ENCODE measurements around the gene TTLL3. TPM values are rescaled to one million over a fixed set of nuclear protein-coding genes. Genes with fewer than 3 reads are reported as not detected.
A peak's percentile ranks its signal among the peaks of the same experiment; 100 is the strongest.

Gene TTLL3
- total RNA-seq, 1 donor from 2014 or later: 42.2 TPM

DNA sequence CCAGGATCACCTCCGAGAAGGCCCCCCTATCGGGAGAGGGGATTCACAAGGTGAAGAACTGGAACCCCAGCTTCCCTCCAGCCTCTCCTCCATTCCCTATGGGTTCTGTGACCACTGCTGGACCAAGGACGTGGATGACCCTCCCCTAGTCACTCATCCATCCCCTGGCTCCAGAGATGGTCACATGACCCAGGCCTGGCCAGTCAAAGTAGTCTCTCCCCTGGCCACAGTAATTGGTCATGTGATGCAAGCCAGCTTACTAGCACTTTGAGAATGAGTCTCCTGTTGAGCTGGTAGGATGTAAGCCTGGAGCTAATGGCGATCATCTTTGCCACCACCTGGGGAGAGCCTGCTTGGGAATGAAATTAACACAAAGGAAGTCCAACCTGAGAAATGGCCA, 44.2 kb upstream of the TTLL3 start:
- Mint-ChIP-seq H3K4me1 (ENCODE audit: unreplicated experiment) (peaks cover 8% of the 10 kb centered on the region), H3K27ac (no peak overlapping the region), H3K9me3 (no peaks in the 10 kb centered on the region), H3K27me3 (peaks cover 3% of the 10 kb centered on the region), H3K36me3 (peaks cover 7% of the 10 kb centered on the region), H3K4me3 (no peak overlapping the region)
- no peak for DNase-seq (ENCODE audit: extremely low spot score, unreplicated experiment)
- TF ChIP-seq, protein P1, sequence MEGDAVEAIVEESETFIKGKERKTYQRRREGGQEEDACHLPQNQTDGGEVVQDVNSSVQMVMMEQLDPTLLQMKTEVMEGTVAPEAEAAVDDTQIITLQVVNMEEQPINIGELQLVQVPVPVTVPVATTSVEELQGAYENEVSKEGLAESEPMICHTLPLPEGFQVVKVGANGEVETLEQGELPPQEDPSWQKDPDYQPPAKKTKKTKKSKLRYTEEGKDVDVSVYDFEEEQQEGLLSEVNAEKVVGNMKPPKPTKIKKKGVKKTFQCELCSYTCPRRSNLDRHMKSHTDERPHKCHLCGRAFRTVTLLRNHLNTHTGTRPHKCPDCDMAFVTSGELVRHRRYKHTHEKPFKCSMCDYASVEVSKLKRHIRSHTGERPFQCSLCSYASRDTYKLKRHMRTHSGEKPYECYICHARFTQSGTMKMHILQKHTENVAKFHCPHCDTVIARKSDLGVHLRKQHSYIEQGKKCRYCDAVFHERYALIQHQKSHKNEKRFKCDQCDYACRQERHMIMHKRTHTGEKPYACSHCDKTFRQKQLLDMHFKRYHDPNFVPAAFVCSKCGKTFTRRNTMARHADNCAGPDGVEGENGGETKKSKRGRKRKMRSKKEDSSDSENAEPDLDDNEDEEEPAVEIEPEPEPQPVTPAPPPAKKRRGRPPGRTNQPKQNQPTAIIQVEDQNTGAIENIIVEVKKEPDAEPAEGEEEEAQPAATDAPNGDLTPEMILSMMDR (conservative IDR thresholded peaks at IDR 0.05): no peak

DNA sequence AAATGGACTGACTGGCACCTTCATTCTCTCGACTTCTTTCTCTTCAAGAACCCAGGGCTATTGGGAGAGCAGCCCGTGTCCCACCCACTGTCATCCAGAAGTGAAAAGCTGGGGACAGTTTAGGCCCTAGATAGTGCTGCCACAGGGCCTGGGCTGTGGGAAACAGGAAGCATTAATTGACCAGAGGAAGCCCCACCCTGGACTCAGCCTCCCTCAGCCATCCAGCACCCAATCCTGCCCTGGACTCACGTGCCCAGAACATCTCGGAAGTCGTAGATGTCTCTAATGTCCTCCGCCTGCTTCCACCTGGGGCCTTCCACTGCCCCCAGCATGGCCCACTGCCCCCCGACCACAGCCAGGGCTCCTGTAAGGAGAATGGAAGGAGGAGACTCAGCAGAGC, 42.6 kb upstream of the TTLL3 start:
- Mint-ChIP-seq H3K36me3 (peaks cover 4% of the 10 kb centered on the region), H3K4me1 (ENCODE audit: unreplicated experiment) (peaks cover 8% of the 10 kb centered on the region), H3K9me3 (no peaks in the 10 kb centered on the region), H3K27ac (no peak overlapping the region), H3K27me3 (peaks cover 3% of the 10 kb centered on the region), H3K4me3 (no peak overlapping the region)
- TF ChIP-seq, protein P1 (conservative IDR thresholded peaks at IDR 0.05): no peak
- no peak for DNase-seq (ENCODE audit: extremely low spot score, unreplicated experiment)

DNA sequence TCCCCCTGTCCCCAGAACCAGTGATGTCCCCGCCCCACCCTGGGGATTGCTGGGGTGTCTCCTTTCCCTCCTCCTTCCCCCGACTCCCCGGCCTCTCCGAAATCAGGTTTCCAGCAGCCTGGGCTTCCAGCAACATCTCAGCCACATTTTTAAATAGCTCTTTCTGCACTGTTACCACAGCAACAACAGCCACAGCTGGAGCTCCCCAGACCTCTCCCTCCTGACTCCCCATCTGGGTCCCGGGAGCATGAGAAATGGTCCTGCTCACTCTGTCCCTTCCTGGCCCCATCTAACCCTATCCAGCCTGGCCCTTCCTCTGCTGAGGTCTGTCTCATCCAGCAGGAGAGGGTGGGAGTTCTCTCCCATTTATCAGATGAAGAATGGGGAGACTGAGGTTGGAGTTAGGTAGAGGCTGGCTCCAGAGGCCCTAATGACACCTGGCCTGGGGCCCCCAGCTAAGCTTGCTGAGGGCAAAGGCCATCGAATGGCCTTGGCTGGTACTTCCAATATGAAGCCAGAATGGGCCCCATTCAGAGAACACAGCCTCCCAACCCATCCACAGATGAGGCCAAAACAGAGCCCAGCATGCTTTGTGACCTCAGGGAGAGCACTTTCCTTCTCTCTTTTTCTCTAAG, 41.8 kb upstream of the TTLL3 start:
- no peaks in the 10 kb centered on the region for H3K9me3 Mint-ChIP-seq
- H3K27ac Mint-ChIP-seq: no peak overlapping the region
- peaks cover 3% of the 10 kb centered on the region for H3K27me3 Mint-ChIP-seq
- no peak for DNase-seq (ENCODE audit: extremely low spot score, unreplicated experiment)
- H3K4me3 Mint-ChIP-seq: no peak overlapping the region
- H3K36me3 Mint-ChIP-seq: peaks cover 4% of the 10 kb centered on the region
- TF ChIP-seq, protein P1 (conservative IDR thresholded peaks at IDR 0.05): no peak
- H3K4me1 Mint-ChIP-seq (ENCODE audit: unreplicated experiment): peaks cover 8% of the 10 kb centered on the region

DNA sequence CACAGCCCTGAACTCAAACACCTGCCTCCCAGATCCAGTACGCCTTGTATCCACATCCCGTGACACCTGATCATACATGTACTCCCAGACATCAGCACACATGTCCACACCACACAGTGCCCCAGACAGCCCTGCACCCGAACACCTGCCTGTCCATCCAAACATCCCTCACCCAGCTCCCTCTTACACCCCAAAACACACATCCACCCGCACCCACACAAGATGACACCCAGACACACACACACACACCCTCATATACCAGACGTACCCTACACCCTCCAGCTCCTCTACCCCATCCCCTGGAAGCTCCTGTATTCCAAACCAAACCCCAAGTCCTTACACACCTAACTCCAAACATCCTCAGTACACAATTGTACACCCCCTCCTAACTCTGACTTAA, 41.0 kb upstream of the TTLL3 start:
- Mint-ChIP-seq H3K27me3 (peaks cover 3% of the 10 kb centered on the region), H3K4me1 (ENCODE audit: unreplicated experiment) (peaks cover 8% of the 10 kb centered on the region), H3K9me3 (no peaks in the 10 kb centered on the region), H3K36me3 (peaks cover 4% of the 10 kb centered on the region), H3K27ac (no peak overlapping the region), H3K4me3 (peak overlapping the region; percentile 84)
- DNase-seq (ENCODE audit: extremely low spot score, unreplicated experiment): no peak
- TF ChIP-seq, protein P1 (conservative IDR thresholded peaks at IDR 0.05): no peak

DNA sequence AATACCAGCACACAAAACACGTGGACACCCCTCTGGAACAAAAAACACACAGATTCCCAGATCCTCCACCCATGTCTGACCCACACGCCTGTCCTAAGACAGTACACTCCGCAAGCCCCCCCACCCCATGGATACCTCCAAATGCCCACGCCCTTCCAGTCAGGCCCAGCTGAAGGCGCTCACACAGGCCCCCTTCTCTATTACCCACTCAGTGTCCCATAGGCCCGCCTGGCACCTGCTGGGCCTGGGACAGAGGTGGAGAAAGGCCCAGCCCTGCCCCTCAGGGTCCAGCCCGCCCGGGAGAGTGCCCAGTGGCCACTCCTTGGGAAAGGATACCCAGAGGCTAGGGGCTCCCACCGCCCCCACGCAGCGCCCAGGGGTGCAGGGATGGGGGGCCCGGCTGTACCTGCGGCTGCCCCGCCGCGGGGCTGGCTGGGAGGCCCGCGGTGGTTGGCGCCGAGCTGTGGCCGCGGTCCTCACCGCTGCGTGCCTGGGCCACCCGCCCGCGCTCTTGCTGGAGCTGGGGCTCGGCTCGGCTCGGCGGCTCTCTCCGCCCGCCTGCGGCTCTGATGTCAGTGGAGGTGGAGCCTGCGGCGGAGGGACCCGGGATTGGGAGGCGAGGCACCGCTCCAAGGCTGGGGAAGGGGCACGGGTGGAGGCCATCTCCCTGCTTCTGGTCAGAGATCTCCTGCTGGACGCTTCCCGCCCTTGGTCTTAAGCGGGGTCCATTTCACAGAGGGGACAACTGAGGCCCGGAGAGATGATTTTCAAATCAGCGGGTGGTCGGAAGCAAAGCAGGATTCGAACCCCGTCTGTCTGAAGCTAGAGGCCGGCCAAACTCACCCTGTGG, 40.4 kb upstream of the TTLL3 start, which contains the start of gene CAMK1:
TSS of gene CAMK1 (minus strand) at position 522 of the 850 bp plus-strand sequence. CDS start 2,198 bp downstream, outside the sequence.
- peaks cover 8% of the 10 kb centered on the region for H3K4me1 Mint-ChIP-seq (ENCODE audit: unreplicated experiment)
- peaks cover 3% of the 10 kb centered on the region for H3K27me3 Mint-ChIP-seq
- no peaks in the 10 kb centered on the region for H3K9me3 Mint-ChIP-seq
- peak; percentile 78 for DNase-seq (ENCODE audit: extremely low spot score, unreplicated experiment)
- H3K4me3 Mint-ChIP-seq: peak within 1 kb of the TSS; percentile 84
- no peak within 1 kb of the TSS for H3K27ac Mint-ChIP-seq
- TF ChIP-seq, protein P1 (conservative IDR thresholded peaks at IDR 0.05): no peak
- peaks cover 4% of the 10 kb centered on the region for H3K36me3 Mint-ChIP-seq
